ENCODE results near the gene PRICKLE4. TPM values are rescaled to one million over a fixed set of nuclear protein-coding genes. Genes with fewer than 3 reads are reported as not detected.
"Not testable (repeated sequence)": the region's sequence is repeated elsewhere in the genome, so short reads cannot be mapped to it uniquely, and the experiment has no call there.

Gene PRICKLE4
- total RNA-seq, 1 experiment from 2014 or later = not detected

DNA sequence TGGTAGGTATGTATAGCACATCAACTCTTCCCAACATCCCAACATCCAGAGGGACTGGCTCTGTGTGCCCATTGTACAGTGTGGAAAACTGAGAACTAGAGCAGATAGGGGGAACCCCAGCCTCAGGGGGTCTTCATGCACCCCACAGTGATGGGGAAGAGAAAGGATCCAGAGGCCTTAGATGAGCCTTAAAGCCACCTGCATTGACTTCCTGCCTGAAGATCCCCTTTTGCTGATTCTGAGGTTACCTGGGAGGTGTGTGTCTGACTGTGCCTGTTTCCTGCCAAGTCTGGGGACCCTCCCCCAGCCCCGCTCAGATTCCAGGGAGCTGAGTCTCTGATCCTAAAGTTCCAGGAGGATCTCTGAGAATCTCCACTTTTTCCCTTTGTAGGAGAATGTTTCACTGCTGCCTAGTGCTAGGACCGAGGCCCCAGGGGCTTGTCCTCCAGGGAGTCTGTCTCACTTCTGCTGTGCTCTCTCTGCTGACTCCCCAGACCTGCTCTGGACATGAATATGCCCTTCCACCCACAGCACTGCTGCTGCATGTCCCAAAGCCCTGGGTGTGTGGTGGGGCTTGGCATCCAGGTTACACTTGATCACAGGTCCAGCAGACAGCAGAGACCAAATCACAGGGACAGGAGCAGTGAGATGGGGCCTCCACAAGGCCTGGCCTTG is 20.5 kb upstream of the PRICKLE4 start:
- no peak for DNase-seq
- no peaks in the 10 kb centered on the region for H3K27me3 ChIP-seq
- H3K9me3 ChIP-seq = no peaks in the 10 kb centered on the region
- no peaks in the 10 kb centered on the region for H3K36me3 ChIP-seq
- H3K4me3 ChIP-seq = no peak overlapping the region

DNA sequence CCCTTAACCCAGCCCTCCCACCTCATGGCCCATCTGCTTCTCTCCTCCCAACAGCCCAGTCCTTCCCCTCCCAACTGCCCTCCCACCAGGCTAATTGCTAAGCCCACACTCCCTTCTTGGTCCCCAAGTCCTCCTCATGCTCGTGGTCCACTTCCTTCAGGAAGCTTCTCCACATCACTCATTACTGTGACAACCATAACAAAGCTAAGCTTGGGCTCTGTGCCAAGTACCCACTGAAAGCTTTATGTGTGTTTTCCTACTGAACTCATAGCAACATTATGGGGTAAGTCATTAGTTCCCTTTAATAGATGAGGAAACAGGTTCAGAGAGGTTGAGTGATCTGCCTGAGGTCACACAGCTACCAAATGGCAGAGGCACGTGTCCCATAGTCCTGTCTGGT is 17.1 kb upstream of the PRICKLE4 start:
- no peak overlapping the region for H3K4me3 ChIP-seq
- H3K27me3 ChIP-seq = no peaks in the 10 kb centered on the region
- no peaks in the 10 kb centered on the region for H3K9me3 ChIP-seq
- no peak for DNase-seq
- H3K36me3 ChIP-seq = no peaks in the 10 kb centered on the region

DNA sequence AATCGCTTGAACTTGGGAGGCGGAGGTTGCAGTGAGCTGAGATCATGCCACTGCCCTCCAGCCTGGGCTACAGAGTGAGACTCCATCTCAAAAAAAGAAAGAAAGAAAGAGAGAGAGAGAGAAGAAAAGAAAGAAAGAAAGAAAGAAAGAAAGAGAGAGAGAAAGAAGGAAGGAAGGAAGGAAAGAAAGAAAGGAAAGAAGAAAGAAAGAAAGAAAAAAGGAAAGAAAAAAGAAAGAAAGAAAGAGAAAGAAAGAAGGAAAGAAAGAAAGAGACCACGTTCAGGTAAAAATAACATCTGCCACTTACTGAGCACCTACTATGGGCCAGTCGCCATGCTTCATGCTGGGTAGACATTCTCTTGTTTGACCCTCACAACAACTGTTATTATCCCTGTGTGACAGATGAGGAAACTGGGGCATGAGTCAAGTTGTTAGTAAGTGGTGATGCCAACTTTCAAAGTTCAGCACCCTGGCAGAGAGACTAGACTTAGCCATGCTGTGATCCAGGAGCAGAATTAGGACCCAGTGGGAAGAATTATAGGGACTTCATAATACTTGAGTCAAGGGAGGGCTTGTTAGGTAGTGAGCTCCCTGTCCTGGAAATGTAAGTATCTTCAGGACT is 14.4 kb upstream of the PRICKLE4 start:
- not testable (repeated sequence) for H3K4me3 ChIP-seq, H3K36me3 ChIP-seq, H3K9me3 ChIP-seq, H3K27me3 ChIP-seq
- DNase-seq = peak; percentile 22

DNA sequence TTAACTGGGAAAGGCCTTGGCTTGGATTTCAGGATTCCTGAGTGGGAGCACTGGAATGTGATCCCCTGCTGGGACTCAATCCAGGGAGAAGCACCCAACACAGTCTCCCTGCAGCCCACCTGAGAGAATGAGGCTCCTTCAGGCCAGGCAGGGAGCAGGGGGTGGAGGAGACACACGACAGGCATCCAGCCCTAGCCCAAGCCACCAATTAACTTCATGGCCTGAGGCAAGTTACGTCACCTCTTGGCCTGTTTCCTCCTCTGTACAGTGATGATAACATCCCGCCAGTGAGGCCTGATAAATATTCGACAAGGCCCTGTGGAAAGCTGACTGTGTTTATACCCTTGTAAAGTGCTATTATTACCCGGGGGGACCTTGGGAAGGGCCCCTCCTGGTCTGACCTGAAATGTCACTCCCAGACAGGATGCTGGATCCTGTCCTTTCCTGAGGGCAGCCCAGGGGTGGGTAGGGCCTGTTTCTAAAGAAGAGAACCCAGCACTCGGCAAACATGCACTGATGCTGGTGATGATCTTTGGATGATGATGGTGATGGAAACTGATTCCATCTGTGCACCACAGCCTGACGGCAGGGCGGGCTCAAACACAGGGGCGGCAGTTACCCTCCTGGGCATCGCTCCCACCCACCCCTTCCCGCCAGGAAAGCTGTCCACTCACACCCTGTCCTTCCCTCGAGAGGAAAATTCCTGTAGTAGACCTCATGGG is 13.3 kb upstream of the PRICKLE4 start:
- no peaks in the 10 kb centered on the region for H3K9me3 ChIP-seq
- no peak overlapping the region for H3K4me3 ChIP-seq
- DNase-seq = peak; percentile 64
- H3K36me3 ChIP-seq = no peaks in the 10 kb centered on the region
- H3K27me3 ChIP-seq = no peaks in the 10 kb centered on the region

GRCh38 chr6:41768545-41769308 is 11.9 kb upstream of the PRICKLE4 start:
- Histone ChIP-seq H3K36me3 (no peaks in the 10 kb centered on the region), H3K27me3 (no peaks in the 10 kb centered on the region), H3K9me3 (no peaks in the 10 kb centered on the region), H3K4me3 (no peak overlapping the region)
- no peak for DNase-seq

GRCh38 chr6:41769376-41769775 is 11.2 kb upstream of the PRICKLE4 start:
- H3K36me3 ChIP-seq = no peaks in the 10 kb centered on the region
- DNase-seq = no peak
- H3K27me3 ChIP-seq = no peaks in the 10 kb centered on the region
- H3K4me3 ChIP-seq = no peak overlapping the region
- no peaks in the 10 kb centered on the region for H3K9me3 ChIP-seq

GRCh38 chr6:41770381-41771057 is 10.1 kb upstream of the PRICKLE4 start:
- DNase-seq = no peak
- no peaks in the 10 kb centered on the region for H3K9me3 ChIP-seq
- no peaks in the 10 kb centered on the region for H3K27me3 ChIP-seq
- no peaks in the 10 kb centered on the region for H3K36me3 ChIP-seq
- H3K4me3 ChIP-seq = no peak overlapping the region

DNA sequence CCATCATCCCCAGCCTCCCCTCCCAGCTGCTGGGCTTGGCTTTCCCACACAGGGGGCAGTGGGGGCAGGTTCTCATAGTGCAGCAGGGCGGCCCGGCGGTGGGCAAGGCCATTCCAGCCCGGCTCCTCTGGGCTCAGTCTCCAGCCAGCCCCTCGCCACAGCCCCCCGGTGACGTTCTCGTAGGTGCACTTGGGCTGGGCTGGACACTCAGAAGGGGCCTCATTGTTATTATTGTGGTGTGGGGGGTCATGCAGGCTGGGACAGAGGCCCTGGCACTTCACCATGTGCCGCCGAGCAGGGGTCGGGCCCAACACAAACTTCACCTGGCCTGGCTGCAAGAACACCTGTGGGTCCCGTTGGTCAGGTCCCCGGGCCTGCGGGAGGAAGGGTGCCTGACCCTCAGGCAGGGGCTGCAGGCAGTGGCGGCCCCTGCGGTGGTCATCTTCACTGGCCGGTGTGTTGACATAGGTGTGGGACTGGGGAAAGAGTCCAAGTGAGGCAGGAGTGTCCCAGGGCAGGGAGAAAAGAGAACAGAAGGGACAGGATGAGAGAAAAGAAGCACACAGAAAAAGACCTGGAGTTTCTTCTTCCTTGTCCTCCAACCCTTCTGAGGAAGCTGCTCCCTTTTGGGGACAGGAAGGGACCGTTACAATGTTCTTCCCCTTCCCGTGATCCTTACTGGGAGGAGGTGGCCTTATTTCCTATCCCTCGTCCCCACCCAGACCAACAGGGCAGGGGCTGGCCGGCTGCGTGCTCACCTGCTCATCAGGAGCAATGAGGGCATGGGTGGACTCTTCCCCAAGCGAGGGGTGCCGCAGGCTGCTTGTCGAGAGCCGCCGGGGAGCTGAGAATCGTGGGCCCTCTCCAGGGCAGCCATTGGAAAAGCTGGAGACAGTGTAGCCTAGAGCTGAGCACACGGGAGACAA is 9.3 kb upstream of the PRICKLE4 start:
- no peaks in the 10 kb centered on the region for H3K36me3 ChIP-seq
- no peaks in the 10 kb centered on the region for H3K9me3 ChIP-seq
- H3K4me3 ChIP-seq = no peak overlapping the region
- H3K27me3 ChIP-seq = no peaks in the 10 kb centered on the region
- DNase-seq = no peak

DNA sequence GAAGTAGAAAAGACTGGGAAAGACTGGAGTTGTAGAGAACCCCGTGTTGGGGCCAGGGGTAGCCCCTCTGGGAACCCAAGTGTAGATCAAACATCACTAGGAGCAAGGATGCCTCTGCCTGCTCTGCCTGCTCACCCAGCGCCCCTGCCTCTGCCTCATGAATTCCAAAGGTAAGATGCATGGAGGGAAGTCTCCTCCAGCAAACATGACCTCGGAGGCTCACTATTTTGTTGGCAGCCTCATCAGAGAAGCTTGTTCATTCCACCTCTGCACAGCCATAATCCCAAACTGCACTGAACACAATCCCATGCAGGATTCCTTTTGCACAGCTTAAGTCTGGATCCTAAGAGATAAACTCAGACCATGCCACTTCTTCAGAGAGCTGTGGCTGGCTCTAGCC is 5.7 kb upstream of the PRICKLE4 start:
- H3K27me3 ChIP-seq = no peaks in the 10 kb centered on the region
- peak; percentile 8 for DNase-seq
- no peaks in the 10 kb centered on the region for H3K36me3 ChIP-seq

GRCh38 chr6:41775293-41775882 is 5.2 kb upstream of the PRICKLE4 start:
- H3K27me3 ChIP-seq = no peaks in the 10 kb centered on the region
- H3K4me3 ChIP-seq = no peak overlapping the region
- H3K9me3 ChIP-seq = no peaks in the 10 kb centered on the region
- H3K36me3 ChIP-seq = no peaks in the 10 kb centered on the region
- DNase-seq = no peak

More for the DNA sequence above, 5.7 kb upstream of the PRICKLE4 start:
- H3K9me3 ChIP-seq = no peaks in the 10 kb centered on the region
- no peak overlapping the region for H3K4me3 ChIP-seq

- no peaks in the 10 kb centered on the region for H3K36me3 ChIP-seq
- no peak overlapping the region for H3K4me3 ChIP-seq
- H3K27me3 ChIP-seq = no peaks in the 10 kb centered on the region
- no peak for DNase-seq
- no peaks in the 10 kb centered on the region for H3K9me3 ChIP-seq
Measured at GRCh38 chr6:41777551-41778285, 2.9 kb upstream of the PRICKLE4 start.

GRCh38 chr6:41778895-41779294 is 1.7 kb upstream of the PRICKLE4 start:
- no peak for DNase-seq
- H3K9me3 ChIP-seq = no peaks in the 10 kb centered on the region
- no peaks in the 10 kb centered on the region for H3K27me3 ChIP-seq
- peak overlapping the region; percentile 53 for H3K4me3 ChIP-seq
- H3K36me3 ChIP-seq = no peaks in the 10 kb centered on the region

DNA sequence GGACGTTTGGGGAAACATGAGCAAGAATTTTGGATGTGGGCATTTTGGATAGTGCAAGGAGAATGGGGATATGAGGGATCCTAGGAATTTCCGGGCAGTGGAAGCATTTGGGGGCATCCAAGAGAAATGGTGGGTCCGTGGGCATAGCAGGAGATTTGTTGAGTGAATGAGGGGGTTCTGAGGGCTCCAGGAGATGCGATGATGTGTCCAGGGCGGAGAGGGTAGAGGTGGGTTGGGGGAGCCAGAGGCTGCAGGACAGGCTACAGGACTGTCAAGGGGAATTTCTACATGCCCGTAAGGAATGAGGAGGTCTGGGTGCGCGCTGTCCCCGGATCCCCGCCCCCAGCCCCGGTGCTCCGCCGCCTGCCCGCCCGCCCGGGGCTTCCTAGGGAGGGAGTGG is 1.2 kb upstream of the PRICKLE4 start:
- H3K36me3 ChIP-seq = no peaks in the 10 kb centered on the region
- no peaks in the 10 kb centered on the region for H3K27me3 ChIP-seq
- H3K9me3 ChIP-seq = no peaks in the 10 kb centered on the region
- DNase-seq = no peak
- H3K4me3 ChIP-seq = peak overlapping the region; percentile 53

GRCh38 chr6:41779788-41780550 is 613 bp upstream of the PRICKLE4 start, which contains the start of gene FRS3:
Gene FRS3, minus strand, starts transcription at chr6:41779900. Its CDS starts 2,913 bp downstream, at chr6:41776987.
- peak within 1 kb of the TSS; percentile 53 for H3K4me3 ChIP-seq
- DNase-seq = peak; percentile 89
- H3K9me3 ChIP-seq = no peaks in the 10 kb centered on the region
- H3K27me3 ChIP-seq = no peaks in the 10 kb centered on the region
- no peaks in the 10 kb centered on the region for H3K36me3 ChIP-seq
